HEK293T (cell line): ENCODE measurements around the gene TTLL4.

Experiments used
- ARNT ChIP-seq: fragments of 450-650 bp; IDR thresholded peaks from 2 replicates; pipeline ENCODE4 v1.6.1; 2017; ENCODE audit warnings: mild to moderate bottlenecking
- BHLHE40 ChIP-seq: fragments of 450-650 bp; IDR thresholded peaks from 2 replicates; pipeline ENCODE4 v1.6.1; 2016; ENCODE audit warnings: mild to moderate bottlenecking, moderate library complexity, borderline replicate concordance
- CTBP1 ChIP-seq: fragments of 450-650 bp; IDR thresholded peaks from 2 replicates; pipeline ENCODE4 v1.6.1; 2016; ENCODE audit warnings: borderline replicate concordance
- L3MBTL2 ChIP-seq: fragments of 450-650 bp; conservative IDR thresholded peaks from 2 replicates; pipeline ENCODE4 v1.6.1; 2016; ENCODE audit warnings: mild to moderate bottlenecking
- SUZ12 ChIP-seq: fragments of 450-650 bp; IDR thresholded peaks from 2 replicates; pipeline ENCODE4 v1.6.1; 2016; ENCODE audit warnings: mild to moderate bottlenecking

DNA sequence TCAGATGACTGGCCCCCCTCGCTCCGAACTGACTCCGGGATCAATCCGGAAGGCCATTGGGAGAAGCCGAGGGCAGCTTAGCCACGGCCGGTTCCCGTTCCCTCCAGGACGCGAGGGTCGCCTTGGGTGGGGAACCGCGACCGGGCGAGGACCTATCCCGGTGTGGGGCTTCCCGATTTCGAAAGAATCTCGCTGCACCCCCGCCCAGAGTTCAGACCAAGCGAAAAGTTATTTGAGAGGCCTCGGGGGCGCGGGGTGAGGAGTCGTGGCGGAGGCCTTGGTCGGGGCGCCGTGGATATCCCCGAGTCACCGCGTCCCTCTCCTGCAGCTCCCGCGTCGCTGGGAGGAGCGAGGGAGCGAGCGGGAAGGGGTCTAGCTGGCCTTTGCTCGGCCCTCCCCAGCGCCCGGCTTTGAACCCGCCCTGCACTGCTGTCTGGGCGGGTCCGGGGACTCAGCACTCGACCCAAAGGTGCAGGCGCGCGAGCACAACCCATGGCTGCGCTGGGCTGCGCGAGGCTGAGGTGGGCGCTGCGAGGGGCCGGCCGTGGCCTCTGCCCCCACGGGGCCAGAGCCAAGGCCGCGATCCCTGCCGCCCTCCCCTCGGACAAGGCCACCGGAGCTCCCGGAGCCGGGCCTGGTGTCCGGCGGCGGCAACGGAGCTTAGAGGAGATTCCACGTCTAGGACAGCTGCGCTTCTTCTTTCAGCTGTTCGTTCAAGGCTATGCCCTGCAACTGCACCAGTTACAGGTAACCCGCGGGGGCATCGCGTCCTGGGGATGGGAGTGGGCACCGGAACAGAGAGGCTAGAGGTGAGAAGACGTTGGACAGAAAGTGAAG lies 71.3 kb downstream of the TTLL4 start, which contains the start of gene CYP27A1:
- TF ChIP-seq CTBP1: no peak
- no peak for TF ChIP-seq SUZ12
- TF ChIP-seq BHLHE40: no peak
- TF ChIP-seq L3MBTL2: no peak
- TF ChIP-seq ARNT: no peak
